PFSK-1 (cell line): ENCODE measurements around the gene KRT31.
A peak's percentile ranks its signal among the peaks of the same experiment; 100 is the strongest.

Source experiments
- FOXP2 ChIP-seq: optimal IDR thresholded peaks from 2 replicates; pipeline ENCODE3; 2011; ENCODE audit warnings: borderline replicate concordance, control low read depth, inconsistent platforms; ENCODE audit not compliant: insufficient read depth; ENCODE audit errors: extremely low read length, extremely low read depth
- POLR2AphosphoS5 ChIP-seq: IDR thresholded peaks from 2 replicates; pipeline ENCODE4 v1.6.1; 2012; ENCODE audit warnings: low read depth, mild to moderate bottlenecking, control low read depth, low read length, moderate library complexity
- SIN3A ChIP-seq: IDR thresholded peaks from 2 replicates; pipeline ENCODE4 v1.6.1; 2012; ENCODE audit warnings: mild to moderate bottlenecking, low read length, moderate library complexity, borderline replicate concordance; ENCODE audit not compliant: insufficient read depth
- TAF1 ChIP-seq: IDR thresholded peaks from 2 replicates; pipeline ENCODE4 v1.6.1; 2012; ENCODE audit warnings: low read length, control low read depth, borderline replicate concordance; ENCODE audit not compliant: insufficient read depth
- TF ChIP-seq, protein P1 (sequence below), 2 experiments: IDR thresholded peaks; 2 replicates each; pipeline versions ENCODE4 v1.6.1 to v1.8.0; 2011 to 2012; ENCODE audit warnings: low read depth in 2 of 2, low read length in 2 of 2, control low read depth in 1 of 2, inconsistent platforms in 1 of 2, mild to moderate bottlenecking in 1 of 2, moderate library complexity in 1 of 2; ENCODE audit not compliant: insufficient read depth in 1 of 2

KRT31 gene

GRCh38 chr17:41363881-41364280 lies 33.5 kb downstream of the KRT31 start:
- TF ChIP-seq SIN3A: no peak

DNA sequence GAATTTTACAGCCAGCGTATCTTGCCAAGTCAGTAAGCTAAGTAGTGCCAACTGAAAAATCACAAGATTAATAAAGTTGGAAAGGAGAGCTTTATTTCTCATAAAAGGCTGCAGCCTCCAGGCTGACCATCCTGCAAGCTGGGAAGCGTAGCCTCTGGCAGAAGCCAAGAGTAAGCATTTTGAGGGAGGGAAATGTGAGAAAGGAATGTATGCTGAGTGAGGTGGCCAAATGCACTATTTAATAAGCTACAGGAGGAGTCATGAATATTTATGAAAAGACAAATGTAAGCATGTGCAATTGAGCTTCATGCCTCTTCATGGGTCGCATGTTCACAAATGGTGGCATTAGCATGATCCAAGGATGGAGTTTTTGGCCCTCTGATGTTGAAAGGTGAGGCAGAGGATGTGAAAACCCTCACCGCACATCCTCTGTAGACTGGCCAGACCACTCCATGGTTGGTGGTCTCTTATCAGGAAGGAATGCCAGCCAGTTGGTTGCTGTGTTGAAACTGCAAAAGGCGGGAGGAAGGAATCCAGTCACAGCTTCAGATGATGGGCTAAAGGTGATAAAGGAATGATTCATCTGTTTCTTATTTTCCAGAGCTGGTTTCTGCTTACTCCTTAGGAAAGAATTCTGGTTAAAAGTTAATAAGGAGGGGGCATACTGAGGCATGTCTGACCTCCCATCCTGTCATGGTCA lies 37.0 kb downstream of the KRT31 start:
- no peak for TF ChIP-seq SIN3A
- TF ChIP-seq FOXP2: no peak
- TF ChIP-seq, protein P1, sequence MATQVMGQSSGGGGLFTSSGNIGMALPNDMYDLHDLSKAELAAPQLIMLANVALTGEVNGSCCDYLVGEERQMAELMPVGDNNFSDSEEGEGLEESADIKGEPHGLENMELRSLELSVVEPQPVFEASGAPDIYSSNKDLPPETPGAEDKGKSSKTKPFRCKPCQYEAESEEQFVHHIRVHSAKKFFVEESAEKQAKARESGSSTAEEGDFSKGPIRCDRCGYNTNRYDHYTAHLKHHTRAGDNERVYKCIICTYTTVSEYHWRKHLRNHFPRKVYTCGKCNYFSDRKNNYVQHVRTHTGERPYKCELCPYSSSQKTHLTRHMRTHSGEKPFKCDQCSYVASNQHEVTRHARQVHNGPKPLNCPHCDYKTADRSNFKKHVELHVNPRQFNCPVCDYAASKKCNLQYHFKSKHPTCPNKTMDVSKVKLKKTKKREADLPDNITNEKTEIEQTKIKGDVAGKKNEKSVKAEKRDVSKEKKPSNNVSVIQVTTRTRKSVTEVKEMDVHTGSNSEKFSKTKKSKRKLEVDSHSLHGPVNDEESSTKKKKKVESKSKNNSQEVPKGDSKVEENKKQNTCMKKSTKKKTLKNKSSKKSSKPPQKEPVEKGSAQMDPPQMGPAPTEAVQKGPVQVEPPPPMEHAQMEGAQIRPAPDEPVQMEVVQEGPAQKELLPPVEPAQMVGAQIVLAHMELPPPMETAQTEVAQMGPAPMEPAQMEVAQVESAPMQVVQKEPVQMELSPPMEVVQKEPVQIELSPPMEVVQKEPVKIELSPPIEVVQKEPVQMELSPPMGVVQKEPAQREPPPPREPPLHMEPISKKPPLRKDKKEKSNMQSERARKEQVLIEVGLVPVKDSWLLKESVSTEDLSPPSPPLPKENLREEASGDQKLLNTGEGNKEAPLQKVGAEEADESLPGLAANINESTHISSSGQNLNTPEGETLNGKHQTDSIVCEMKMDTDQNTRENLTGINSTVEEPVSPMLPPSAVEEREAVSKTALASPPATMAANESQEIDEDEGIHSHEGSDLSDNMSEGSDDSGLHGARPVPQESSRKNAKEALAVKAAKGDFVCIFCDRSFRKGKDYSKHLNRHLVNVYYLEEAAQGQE (IDR thresholded peaks at IDR 0.05; ENCODE audit: insufficient read depth in 1 of 2, low read depth in 2 of 2, low read length in 2 of 2): no peak
- no peak for TF ChIP-seq POLR2AphosphoS5
- no peak for TF ChIP-seq TAF1

DNA sequence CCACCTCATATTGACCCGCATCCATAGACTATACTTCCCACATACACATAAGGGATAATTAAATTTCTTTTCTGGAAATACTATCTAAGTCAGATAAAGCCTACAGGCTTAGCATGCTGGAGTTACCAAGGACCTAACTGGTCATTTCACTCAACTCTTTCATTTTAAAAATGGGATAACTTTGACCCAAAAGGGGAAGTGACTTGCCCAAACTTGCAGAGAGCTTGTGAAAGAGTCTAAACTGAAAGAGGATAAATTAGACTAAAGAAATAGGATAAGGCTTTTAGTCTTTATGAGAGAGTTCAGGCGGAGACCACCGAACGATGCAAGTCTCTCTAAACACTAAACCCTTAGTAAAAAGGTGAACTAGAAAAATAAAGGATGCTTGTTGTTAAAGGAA lies 42.9 kb downstream of the KRT31 start:
- TF ChIP-seq TAF1 (no peak), SIN3A (no peak), FOXP2 (no peak), POLR2AphosphoS5 (no peak)
- TF ChIP-seq, protein P1 (IDR thresholded peaks at IDR 0.05; ENCODE audit: insufficient read depth in 1 of 2, low read depth in 2 of 2, low read length in 2 of 2): no peak

DNA sequence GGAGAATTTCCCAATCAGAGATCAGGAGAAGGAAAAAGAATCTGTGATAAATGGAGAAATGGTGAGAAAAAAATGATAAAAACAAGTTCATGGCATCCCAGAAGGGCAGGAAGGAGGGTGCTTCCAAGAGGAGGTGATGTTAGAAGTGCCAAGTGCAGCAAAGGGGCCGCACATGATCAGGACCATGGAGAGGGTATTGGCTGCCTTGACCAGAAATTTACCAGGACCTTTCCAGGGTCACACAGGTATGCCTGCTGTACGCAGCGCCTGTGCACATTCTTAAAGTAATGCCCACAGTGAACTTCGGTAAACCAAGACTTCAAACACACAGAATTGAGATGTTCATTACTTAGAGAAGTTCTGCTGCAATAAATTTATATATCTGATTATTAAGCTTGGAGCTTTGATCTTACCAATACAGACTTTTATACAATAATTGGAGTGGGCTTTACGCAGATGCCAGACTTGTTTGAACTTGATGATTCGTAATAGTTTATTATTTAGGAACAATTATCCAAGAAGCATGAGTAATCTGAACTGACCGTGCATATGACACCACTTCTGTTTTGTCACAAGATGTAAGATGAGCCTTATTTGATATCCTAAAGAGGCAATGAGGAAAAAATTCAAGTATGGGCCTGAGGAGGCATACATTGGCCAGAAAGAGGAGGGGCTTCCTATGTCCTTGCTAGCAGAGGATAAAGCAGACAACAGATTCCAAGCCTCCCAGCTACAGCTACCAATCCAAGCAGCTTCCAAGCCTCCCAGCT lies 44.6 kb downstream of the KRT31 start:
- TF ChIP-seq TAF1: no peak
- TF ChIP-seq, protein P1 (IDR thresholded peaks at IDR 0.05; ENCODE audit: insufficient read depth in 1 of 2, low read depth in 2 of 2, low read length in 2 of 2): peak; percentile 68 to 91

- TF ChIP-seq POLR2AphosphoS5 (no peak), TAF1 (no peak), SIN3A (no peak), FOXP2 (no peak)
- TF ChIP-seq, protein P1 (IDR thresholded peaks at IDR 0.05; ENCODE audit: insufficient read depth in 1 of 2, low read depth in 2 of 2, low read length in 2 of 2): no peak
These were observed 46.2 kb downstream of the KRT31 start for GRCh38 chr17:41351177-41351576.
